Astrocyte of the spinal cord (primary cell): ENCODE results near the gene CDK19.

ENCODE experiments used
- DNase-seq: peaks from one replicate; pipeline ENCODE4 v3.0.0; 2011; ENCODE audit warnings: low read depth, low spot score
- H3K4me3 ChIP-seq: 2 replicates; pipeline ENCODE4 v1.5.1; 2011; ENCODE audit warnings: low read depth, mild to moderate bottlenecking, low read length, moderate library complexity
- in situ Hi-C: cut with HindIII; loops from 2 replicates; pipeline ENCODE4 v1.10.0; 2017; ENCODE audit warnings: low sequenced_read_pairs
- TF ChIP-seq, protein P1 (sequence below): IDR thresholded peaks from 2 replicates; pipeline ENCODE4 v1.5.1; 2012; ENCODE audit warnings: low read depth, mild to moderate bottlenecking, low read length, inconsistent platforms

Gene CDK19

DNA sequence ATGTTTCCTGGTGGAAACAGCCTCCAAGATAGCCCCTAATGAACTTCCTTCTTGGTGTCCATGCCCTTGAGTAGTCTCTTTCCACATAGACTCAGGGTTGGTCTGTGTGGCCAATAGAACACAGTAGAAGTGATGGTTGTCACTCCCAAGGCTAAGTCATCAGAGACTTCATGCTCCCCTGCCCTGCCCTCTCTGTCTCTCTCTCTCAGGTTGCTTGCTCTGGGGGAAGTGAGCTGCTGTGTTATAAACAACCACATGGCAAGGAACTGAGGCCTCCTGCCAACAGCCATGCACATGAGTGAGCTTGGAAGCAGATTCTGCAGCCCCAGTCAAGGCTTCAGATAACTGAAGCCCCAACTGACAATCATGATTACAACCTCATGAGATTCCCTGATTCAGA lies 253.6 kb downstream of the CDK19 start:
- TF ChIP-seq, protein P1, sequence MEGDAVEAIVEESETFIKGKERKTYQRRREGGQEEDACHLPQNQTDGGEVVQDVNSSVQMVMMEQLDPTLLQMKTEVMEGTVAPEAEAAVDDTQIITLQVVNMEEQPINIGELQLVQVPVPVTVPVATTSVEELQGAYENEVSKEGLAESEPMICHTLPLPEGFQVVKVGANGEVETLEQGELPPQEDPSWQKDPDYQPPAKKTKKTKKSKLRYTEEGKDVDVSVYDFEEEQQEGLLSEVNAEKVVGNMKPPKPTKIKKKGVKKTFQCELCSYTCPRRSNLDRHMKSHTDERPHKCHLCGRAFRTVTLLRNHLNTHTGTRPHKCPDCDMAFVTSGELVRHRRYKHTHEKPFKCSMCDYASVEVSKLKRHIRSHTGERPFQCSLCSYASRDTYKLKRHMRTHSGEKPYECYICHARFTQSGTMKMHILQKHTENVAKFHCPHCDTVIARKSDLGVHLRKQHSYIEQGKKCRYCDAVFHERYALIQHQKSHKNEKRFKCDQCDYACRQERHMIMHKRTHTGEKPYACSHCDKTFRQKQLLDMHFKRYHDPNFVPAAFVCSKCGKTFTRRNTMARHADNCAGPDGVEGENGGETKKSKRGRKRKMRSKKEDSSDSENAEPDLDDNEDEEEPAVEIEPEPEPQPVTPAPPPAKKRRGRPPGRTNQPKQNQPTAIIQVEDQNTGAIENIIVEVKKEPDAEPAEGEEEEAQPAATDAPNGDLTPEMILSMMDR, result no peak
- in situ Hi-C loops, result no loop called here
- no peak overlapping the region for H3K4me3 ChIP-seq
- DNase-seq, result no peak

DNA sequence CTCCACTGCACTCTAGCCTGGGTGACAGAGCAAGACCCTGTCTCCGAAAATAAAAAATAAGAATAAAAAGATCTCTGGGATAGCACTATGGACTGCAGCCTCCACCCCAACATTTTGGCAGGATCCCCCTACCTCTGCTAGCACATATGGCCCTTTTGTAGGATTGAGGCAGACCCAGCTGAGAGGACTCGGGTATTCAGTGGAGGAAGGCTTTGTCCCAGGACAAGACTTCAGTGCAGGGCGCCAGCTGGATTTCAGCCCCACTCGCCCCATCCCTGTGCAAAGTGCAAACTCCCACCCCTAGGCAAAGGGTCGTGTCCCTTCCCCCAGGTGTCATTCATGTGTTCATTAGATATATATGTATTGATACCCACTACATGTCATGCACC lies 254.3 kb downstream of the CDK19 start:
- no peak for DNase-seq
- TF ChIP-seq, protein P1, result no peak
- H3K4me3 ChIP-seq, result no peak overlapping the region
- in situ Hi-C loops, result no loop called here

DNA sequence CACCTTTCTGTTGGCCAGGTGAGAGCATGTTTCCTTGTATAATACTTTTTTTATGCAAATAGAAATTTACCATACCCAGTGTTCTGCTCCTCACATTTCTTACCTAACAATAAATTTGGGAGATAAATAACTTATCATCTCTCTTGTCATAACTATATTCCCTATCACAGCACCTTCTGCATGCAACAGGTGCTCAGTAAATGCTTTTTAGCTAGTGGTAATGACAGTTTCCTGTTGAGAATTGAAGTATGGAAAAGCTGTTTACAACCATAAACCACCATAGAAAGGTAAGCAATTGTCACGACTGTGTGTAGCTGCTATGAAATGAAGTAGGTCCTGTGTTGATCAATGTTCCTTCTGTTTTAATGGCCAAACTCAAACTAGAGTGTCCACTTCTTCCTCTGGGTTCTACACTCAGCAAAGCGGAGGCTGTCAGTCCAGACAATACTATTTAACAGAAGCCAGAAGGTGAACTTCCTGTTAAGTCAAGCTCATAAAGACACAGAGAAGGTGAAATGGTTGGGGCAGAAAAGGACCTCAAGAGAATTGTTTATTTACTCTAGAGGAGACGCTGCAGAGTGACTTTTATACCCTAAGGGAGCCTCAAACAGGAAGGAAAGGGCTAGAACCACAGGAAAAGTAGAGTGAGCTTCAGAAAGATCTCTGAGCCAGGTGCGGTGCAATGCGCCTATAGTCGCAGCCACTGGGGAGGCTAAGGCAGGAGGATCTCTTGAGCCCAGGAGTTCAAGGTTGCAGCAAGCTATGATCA lies 254.8 kb downstream of the CDK19 start:
- in situ Hi-C loops, result no loop called here
- TF ChIP-seq, protein P1, result no peak
- DNase-seq, result no peak
- no peak overlapping the region for H3K4me3 ChIP-seq
